GM18517 (cell line): ENCODE data around the gene GNAI1.

Experiments used
- ATAC-seq: cut with Tn5 transposase; IDR thresholded peaks from one replicate; pipeline ENCODE4 v1.9.1; 2021; ENCODE audit warnings: mild to moderate bottlenecking, moderate library complexity; ENCODE audit not compliant: unreplicated experiment

Gene GNAI1

DNA sequence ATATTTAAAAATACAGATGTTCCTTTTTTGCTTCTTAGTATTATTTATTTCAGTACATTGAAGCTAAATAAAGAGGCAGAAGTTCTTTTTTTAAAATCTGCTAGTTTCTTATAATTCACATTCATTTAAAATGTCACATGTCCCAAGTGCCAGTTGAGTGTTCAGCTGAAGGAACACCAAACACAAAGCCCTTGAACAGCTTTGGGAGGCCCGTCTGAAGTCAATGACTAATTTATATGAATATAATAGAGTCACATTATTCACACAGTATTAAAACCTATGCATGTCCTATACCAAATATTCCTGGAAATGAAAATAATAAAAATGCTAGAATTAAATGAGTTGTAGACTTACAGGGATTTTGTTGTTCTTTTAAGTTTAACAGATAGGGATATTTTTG is 70.3 kb downstream of the GNAI1 start:
- ATAC-seq = no peak

- no peak for ATAC-seq
Measured at GRCh38 chr7:80206763-80207162, 72.1 kb downstream of the GNAI1 start.

DNA sequence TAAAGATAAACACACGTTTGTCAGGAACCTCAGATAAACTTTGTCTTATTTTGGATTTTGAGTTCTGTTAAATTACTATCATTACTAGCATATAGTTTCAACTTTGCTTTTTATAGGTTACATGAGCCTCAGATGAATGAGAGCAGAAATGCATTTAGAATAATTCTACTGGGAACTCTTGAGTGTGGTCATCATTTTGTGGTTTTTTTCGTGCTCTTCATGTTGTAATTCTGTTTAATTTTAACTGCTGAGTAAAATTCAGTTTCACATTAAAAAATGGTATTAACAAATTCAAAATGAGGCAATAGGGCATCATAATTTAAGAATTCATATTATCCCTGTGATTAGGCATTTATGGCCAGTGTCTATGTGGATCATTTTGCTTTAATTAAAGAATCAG is 72.9 kb downstream of the GNAI1 start:
- no peak for ATAC-seq

DNA sequence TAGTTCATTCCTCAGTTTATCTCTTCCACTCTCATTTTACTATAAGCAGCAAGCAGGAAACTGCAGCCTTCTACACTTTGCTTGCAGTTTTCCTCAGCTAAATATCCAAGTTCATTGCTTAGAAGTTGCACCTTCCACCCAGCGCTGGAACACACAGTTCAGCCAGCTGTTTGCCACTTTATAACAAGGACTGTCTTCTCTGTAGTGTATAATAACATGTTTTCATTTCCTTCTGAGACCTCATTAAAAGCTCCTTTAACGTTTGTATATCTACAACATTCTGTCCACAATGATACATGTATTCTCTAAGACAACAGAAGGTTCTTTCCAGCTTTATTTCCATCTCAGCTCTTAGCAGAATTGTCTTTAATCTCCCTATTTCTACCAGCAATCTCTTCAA is 74.1 kb downstream of the GNAI1 start:
- no peak for ATAC-seq

GRCh38 chr7:80210400-80210799 is 75.8 kb downstream of the GNAI1 start:
- ATAC-seq = no peak

DNA sequence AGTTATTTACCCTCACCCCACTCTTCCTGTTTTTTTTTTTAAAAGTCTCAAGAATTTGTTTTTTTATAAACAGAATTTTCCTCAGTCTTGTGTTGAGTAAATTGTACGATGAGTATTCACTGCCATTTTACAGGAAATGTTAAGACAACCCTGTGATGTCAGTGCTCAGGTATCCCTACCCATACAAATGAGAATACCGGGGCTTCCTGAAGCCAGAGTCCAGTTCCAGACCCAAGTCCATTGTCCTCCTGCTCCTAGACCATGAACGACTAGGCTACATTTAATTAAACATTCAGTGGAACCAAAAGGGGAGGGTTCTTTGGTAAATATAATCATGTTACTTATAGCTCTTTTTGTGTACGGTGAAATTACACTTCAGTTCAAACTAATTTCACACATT is 79.2 kb downstream of the GNAI1 start:
- no peak for ATAC-seq

GRCh38 chr7:80215734-80216133 is 81.1 kb downstream of the GNAI1 start:
- no peak for ATAC-seq

DNA sequence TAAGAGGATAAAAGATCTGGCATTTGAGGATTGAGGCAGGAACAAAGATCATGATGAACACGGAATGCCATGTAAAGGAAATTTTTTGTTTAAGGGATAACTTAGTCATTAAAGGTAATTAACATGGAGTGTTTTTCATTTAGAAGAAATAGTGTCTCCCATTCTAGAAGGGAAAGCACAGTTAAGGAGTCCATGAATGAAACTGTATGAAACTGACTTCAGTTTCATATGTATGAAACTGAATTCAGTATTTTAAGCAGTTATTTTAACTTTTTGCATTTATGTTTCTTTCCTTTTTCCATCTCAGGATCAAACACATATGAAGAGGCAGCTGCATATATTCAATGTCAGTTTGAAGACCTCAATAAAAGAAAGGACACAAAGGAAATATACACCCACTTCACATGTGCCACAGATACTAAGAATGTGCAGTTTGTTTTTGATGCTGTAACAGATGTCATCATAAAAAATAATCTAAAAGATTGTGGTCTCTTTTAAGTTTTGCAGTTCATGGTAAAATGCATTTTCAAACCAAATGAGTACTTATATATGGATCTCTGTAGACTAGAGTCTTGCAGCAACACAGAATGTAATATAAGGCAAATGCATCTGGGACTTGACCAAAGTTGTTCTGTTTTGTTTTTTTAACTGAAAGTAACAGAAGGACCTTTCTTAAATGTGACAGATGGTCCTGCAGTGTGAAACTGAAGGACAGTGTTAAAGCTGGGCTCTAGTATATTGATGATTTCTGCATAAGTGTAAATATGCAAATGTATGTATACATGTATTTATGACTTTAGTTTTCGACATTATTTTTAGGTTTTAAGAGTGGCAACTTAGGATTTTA is 82.6 kb downstream of the GNAI1 start:
- ATAC-seq = no peak

- no peak for ATAC-seq
Measured at GRCh38 chr7:80218723-80219122, 84.1 kb downstream of the GNAI1 start.

- ATAC-seq = no peak
Measured at GRCh38 chr7:80220022-80220634, 85.5 kb downstream of the GNAI1 start.

DNA sequence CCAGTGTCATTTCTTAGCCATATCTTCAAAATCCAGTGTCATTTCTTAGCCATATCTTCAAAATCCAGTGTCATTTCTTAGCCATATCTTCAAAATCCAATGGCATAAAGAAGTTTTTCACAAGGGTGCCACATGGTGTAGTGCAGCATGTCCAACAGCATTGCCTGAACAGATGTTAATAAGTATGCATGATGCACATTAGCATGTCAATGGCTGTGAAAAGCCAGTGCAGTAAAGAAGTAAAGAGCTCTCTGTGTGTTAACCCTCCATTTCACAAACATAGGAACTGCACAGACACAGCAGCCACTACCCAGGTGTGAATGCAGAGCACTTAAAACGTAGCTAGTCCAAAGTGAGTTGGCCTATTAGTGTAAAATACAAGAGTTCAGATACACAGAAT is 89.8 kb downstream of the GNAI1 start:
- ATAC-seq = no peak

DNA sequence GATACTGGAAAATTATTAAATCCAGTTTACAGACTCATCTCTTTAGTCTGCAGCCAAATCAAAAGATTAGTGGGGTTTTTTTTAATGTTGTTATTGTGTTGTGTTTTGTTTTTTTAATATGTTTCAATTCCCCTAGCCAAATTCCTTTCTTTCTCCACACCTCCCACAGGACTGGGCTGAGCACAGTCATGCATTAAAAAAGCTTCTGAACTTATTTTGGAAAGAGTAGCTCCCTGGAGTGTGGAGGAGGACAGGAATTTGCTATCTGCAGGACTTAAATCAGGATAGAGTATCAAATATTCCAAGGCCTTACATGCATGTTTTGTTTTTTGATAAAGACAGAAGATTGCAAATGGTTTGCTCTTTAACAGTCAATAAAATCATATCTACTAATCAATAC is 90.7 kb downstream of the GNAI1 start:
- no peak for ATAC-seq

DNA sequence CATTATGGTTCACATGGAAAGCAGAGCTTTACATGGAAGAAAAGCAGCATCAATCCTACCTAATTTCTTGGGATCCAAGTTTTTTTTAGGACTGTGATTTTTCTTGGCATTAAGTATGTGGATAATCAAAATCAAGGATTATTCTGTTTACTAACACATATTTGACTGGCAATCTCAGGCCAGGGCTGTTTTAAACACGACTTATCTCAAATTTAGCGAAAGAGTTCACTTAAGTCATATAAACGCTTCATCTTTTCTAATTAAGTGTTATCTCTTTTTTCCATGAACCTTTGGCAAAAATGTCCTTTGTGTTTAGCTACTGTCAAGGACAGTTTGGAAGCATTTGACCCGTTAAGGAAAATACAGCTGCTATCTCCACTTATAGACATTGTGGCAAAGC is 92.0 kb downstream of the GNAI1 start:
- no peak for ATAC-seq

- no peak for ATAC-seq
Measured at GRCh38 chr7:80230327-80230726, 95.7 kb downstream of the GNAI1 start.

- no peak for ATAC-seq
Measured at GRCh38 chr7:80231707-80232106, 97.1 kb downstream of the GNAI1 start.

GRCh38 chr7:80232979-80233724 is 98.5 kb downstream of the GNAI1 start:
- ATAC-seq = no peak

DNA sequence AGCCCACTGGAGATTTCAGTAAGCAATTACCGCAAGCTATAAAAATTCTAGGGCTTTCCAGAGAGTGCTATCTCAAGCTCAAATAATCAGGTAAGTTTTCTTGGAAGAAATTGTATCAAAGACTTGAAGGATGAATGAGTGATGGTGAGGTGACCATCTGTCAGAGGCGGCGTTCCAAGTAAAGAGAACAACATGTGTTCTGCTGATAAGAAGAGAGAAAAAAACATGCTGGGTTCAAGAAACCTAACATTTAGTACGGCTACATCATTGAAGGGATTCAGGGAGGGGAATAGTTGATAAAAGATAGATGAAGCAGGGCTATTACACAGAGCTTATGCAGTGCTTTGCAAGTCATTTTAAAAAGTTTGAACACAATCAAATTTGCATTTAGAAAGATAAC is 100.7 kb downstream of the GNAI1 start:
- ATAC-seq = no peak

GRCh38 chr7:80236681-80237080 is 102.0 kb downstream of the GNAI1 start:
- ATAC-seq = no peak

- ATAC-seq = no peak
Measured at GRCh38 chr7:80240265-80241025, 105.8 kb downstream of the GNAI1 start.

DNA sequence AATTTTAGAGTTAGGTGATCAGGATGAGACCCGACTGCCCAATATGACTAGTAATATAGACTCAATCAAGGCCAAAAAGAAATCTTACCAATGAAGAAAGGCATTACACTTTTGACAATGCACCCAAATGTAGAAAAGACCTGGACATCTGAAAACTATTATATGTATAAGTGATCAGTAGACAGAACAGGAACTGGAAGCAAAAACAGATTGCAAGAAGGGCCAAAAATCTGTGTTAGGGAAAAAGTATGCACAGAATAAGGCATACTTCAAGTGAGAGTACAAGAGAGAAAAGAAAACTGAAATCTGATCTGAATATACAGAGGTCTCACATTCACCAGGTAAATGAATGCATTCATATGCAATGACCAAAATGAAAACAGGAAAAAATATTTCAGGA is 107.0 kb downstream of the GNAI1 start:
- ATAC-seq = no peak

- ATAC-seq = no peak
Measured at GRCh38 chr7:80243425-80243824, 108.8 kb downstream of the GNAI1 start.
